Fibroblast of pulmonary artery (primary cell): ENCODE data around the gene XYLT2.
A peak's percentile ranks its signal among the peaks of the same experiment; 100 is the strongest.
"Not testable (repeated sequence)": the region's sequence is repeated elsewhere in the genome, so short reads cannot be mapped to it uniquely, and the experiment has no call there.

Experiments used
- DNase-seq: peaks from one replicate; pipeline ENCODE4 v3.0.0-alpha.2; 2010; ENCODE audit warnings: low read depth
- H3K4me3 ChIP-seq: replicated peaks from 2 replicates; pipeline ENCODE4 v1.5.1; 2011; ENCODE audit warnings: low read depth, mild to moderate bottlenecking, control low read depth, low read length, moderate library complexity
- TF ChIP-seq, protein P1 (sequence below): IDR thresholded peaks from 2 replicates; pipeline ENCODE4 v1.5.1; 2011; ENCODE audit warnings: mild to moderate bottlenecking, control low read depth, low read length, inconsistent platforms; ENCODE audit errors: missing control alignments

The XYLT2 gene

DNA sequence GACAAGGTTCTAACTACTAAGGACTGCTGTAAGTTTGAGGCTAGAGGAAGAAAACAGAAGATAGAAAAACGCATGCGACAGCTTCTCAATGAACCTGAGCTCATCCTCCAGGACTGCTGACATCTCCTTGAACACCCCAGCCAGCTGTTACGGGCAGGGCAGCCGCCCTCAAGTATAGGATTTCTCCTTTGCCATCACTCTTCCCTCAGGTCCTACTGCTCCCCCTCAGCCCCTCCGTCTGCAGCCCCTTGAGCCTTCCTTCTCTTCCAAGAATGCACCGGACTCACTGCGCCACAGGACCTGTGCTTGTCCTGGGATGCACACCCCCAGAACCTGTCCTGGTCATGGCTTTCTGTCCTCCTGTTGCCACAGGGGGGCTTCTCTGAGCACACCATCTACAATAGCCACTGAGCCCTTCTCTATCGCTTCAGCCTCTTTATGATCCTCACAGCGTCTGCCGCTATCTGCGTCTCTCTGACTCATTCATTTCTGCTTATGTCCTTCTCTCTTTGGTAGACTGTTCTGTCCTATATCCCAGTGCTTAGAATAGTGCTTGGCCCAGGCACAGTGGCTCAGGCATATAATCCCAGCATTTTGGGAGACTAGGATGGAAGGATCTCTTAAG, 15.7 kb upstream of the XYLT2 start:
- no peak overlapping the region for H3K4me3 ChIP-seq
- TF ChIP-seq, protein P1, sequence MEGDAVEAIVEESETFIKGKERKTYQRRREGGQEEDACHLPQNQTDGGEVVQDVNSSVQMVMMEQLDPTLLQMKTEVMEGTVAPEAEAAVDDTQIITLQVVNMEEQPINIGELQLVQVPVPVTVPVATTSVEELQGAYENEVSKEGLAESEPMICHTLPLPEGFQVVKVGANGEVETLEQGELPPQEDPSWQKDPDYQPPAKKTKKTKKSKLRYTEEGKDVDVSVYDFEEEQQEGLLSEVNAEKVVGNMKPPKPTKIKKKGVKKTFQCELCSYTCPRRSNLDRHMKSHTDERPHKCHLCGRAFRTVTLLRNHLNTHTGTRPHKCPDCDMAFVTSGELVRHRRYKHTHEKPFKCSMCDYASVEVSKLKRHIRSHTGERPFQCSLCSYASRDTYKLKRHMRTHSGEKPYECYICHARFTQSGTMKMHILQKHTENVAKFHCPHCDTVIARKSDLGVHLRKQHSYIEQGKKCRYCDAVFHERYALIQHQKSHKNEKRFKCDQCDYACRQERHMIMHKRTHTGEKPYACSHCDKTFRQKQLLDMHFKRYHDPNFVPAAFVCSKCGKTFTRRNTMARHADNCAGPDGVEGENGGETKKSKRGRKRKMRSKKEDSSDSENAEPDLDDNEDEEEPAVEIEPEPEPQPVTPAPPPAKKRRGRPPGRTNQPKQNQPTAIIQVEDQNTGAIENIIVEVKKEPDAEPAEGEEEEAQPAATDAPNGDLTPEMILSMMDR = no peak
- no peak for DNase-seq

DNA sequence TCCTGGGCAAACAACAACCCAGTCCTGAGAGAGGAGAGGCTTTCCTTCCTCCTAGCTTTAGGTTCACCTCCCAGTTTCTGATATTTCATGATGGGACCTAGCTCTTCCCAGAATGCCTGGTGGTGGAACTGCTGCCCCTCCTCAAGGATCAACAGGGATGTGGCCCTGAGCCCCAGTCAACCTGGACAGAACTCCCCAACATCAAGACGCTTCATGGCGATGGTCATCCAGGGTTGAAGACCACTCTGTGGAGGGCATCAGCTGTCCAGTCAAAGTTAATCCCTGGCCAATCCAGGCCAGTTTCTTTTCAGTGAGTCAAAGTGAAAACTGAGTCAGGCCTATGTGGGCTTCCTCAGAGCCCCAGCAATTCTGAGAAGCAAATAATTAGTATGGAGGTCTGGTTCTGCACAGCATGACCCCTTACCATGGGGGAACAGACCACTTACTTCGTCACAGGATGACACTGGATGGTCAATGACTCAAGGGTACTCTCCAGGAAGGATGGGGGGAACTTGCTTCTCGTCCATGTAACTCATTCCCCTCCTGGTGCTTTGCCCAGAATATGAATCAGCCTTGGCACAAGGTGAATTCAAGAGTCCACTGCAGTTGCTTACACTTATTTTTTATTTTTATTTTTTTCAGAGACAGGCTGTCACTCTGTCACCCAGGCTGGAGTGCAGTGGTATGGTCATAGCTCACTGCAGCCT, 14.7 kb upstream of the XYLT2 start:
- peak; percentile 81 for DNase-seq
- TF ChIP-seq, protein P1 = no peak
- no peak overlapping the region for H3K4me3 ChIP-seq

DNA sequence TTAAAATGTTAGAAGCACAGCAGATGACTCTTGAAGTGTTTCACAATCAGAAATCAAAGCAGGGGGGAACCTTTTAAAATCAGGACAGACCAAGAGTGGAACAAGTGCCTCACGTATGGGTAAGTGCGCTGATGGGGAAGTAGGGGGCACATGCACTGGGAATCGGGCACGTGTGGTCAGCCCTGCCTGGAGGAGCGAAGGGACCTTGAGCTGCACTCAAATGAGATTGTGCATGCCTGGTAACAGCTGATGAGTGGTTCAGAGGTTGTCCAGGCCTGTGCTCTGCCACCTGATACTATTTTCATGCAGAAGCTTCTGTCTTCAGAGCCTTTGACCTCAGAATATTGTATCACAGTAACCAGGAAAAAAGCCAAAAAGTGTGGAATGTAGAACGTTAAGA, 13.7 kb upstream of the XYLT2 start:
- TF ChIP-seq, protein P1 = no peak
- no peak for DNase-seq

DNA sequence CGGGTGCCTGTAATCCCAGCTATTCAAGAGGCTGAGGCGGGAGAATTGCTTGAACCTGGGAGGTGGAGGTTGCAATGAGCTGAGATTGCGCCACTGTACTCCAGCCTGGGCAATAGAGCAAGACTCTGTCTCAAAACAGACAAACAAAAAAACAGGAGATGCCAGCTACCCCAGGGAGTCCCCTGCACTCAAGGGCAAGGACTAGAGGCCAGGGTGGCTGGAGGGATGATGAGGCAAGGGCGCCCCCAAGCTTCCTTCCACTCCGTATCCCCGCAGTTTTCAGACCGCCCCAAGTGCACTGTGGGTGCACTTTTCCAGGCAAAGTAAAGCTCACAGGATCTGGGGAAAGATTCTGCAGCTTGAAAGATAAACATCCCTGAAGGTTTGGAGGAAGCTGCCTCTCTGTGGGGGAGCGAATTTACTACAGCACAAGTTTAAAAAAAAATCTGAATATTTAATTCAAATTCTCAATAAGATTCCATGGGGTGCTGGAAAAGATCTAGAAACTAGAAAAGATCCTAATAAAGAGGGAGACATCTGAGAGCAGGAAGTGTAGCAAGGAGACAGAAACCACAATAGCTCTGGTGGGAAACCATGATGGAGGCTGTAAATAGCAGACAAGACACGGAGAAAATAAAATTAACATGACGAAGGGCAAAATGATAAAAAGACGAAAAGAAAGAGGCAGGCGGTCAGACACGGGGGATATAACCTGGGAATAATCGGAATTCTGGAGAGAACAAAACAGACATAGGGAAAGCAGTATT, 12.5 kb upstream of the XYLT2 start:
- not testable (repeated sequence) for DNase-seq, H3K4me3 ChIP-seq

More for the DNA sequence above, 13.7 kb upstream of the XYLT2 start:
- H3K4me3 ChIP-seq = no peak overlapping the region

DNA sequence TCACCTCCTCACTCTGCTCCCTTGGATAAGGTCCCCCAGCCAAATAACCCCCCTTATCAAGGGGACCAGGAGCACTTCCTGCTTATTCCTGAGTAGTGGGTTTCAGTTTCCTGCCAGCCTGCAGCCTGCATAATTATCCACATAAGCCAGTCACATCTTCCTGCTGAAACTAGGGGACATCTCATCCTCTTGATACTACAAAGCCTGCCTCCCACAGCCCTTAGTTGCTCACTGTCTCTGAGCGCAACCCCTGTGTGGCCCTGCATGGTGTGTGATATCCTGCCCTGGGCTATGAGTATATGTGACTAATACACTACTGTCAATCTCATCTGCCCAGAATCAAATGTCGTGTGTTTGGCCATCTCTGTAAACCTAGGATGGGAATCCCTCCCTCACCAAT, 8.0 kb upstream of the XYLT2 start:
- no peak for DNase-seq
- no peak overlapping the region for H3K4me3 ChIP-seq
- TF ChIP-seq, protein P1 = no peak

DNA sequence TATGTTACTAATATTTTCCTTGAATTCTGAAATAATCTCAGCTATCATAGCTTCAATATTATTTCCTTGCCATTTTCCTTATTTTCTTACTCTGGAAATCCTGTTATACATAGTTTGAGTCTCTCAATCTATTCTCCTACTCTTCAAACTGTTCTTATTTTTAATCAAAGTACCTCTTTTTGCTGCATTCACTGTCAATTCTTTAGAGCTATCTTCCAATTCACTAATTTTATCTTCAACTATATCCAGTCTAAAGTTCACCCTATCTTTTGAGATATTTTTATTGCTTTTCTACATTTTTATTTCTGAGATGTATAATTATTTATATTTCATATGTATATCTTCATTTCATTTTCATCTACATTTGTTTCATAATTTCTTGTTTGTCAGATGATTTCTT, 7.3 kb upstream of the XYLT2 start:
- no peak for DNase-seq
- TF ChIP-seq, protein P1 = no peak
- H3K4me3 ChIP-seq = no peak overlapping the region

DNA sequence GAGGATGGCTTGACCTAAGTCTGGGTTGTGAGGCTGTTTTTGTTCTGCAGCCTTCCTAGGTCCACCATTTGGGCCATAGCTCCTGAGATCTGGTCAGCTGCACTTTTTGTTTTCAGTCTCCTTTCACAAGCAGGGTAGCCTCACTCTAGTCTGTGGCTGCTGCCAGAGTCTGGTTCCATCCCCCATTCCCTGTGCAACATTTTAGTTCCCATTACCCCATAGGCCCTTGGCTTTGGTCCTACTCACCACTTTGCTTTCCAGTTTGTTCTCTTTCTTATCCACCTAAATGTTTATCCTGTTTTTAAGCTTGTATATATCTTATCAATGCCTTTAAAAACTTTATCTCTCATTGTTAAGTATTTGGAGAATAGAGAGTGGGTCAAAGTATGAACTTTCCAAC, 6.5 kb upstream of the XYLT2 start:
- DNase-seq = no peak
- TF ChIP-seq, protein P1 = no peak
- no peak overlapping the region for H3K4me3 ChIP-seq
